WERI-Rb-1 (cell line): ENCODE measurements around the gene BORA.

Source experiments
- DNase-seq: peaks from one replicate; pipeline ENCODE4 v3.0.0-alpha.2; 2020
- H3K27ac ChIP-seq: fragments of 250-450 bp; sonication (Bioruptor Pico); 2 replicates; pipeline ENCODE4 v1.5.1; 2020; ENCODE audit warnings: mild to moderate bottlenecking, moderate library complexity
- H3K27me3 ChIP-seq: fragments of 250-450 bp; sonication (Bioruptor Pico); 2 replicates; pipeline ENCODE4 v1.5.1; 2021; ENCODE audit warnings: mild to moderate bottlenecking, low read depth, moderate library complexity; ENCODE audit not compliant: insufficient read depth, severe bottlenecking
- H3K36me3 ChIP-seq: fragments of 250-450 bp; sonication (Bioruptor Pico); 2 replicates; pipeline ENCODE4 v1.5.1; 2020; ENCODE audit warnings: mild to moderate bottlenecking, moderate library complexity
- H3K4me3 ChIP-seq: 2 replicates; pipeline ENCODE4 v1.5.1; 2011; ENCODE audit warnings: low read depth, mild to moderate bottlenecking, control low read depth, low read length
- H3K9me3 ChIP-seq: fragments of 250-450 bp; sonication (Bioruptor Pico); 2 replicates; pipeline ENCODE4 v1.5.1; 2021; ENCODE audit warnings: mild to moderate bottlenecking, moderate library complexity; ENCODE audit not compliant: severe bottlenecking
- CTCF ChIP-seq: IDR thresholded peaks from 2 replicates; pipeline ENCODE4 v1.5.1; 2011; ENCODE audit warnings: low read depth, mild to moderate bottlenecking, control low read depth, inconsistent platforms, low read length

BORA gene

GRCh38 chr13:72745260-72745659 is 17.5 kb downstream of the BORA start:
- peaks cover 49% of the 10 kb centered on the region for H3K36me3 ChIP-seq
- H3K4me3 ChIP-seq, result no peak overlapping the region
- no peaks in the 10 kb centered on the region for H3K27me3 ChIP-seq
- no peak for DNase-seq
- H3K27ac ChIP-seq, result no peak overlapping the region
- TF ChIP-seq CTCF, result no peak
- H3K9me3 ChIP-seq, result no peaks in the 10 kb centered on the region

- H3K27ac ChIP-seq, result no peak overlapping the region
- peaks cover 61% of the 10 kb centered on the region for H3K36me3 ChIP-seq
- TF ChIP-seq CTCF, result no peak
- DNase-seq, result no peak
- H3K9me3 ChIP-seq, result no peaks in the 10 kb centered on the region
- H3K4me3 ChIP-seq, result no peak overlapping the region
- H3K27me3 ChIP-seq, result no peaks in the 10 kb centered on the region
Observed at GRCh38 chr13:72751220-72751619, 23.5 kb downstream of the BORA start.

GRCh38 chr13:72754111-72754510 is 26.4 kb downstream of the BORA start:
- no peak for DNase-seq
- H3K4me3 ChIP-seq, result no peak overlapping the region
- H3K27ac ChIP-seq, result no peak overlapping the region
- peaks cover 58% of the 10 kb centered on the region for H3K36me3 ChIP-seq
- H3K27me3 ChIP-seq, result no peaks in the 10 kb centered on the region
- TF ChIP-seq CTCF, result no peak
- no peaks in the 10 kb centered on the region for H3K9me3 ChIP-seq

GRCh38 chr13:72757792-72758535 is 30.2 kb downstream of the BORA start:
- TF ChIP-seq CTCF, result no peak
- no peak overlapping the region for H3K27ac ChIP-seq
- no peaks in the 10 kb centered on the region for H3K27me3 ChIP-seq
- no peaks in the 10 kb centered on the region for H3K9me3 ChIP-seq
- no peak for DNase-seq
- H3K4me3 ChIP-seq, result no peak overlapping the region
- peaks cover 71% of the 10 kb centered on the region for H3K36me3 ChIP-seq

GRCh38 chr13:72760189-72760588 is 32.5 kb downstream of the BORA start:
- TF ChIP-seq CTCF, result no peak

GRCh38 chr13:72763411-72763810 is 35.7 kb downstream of the BORA start:
- peaks cover 80% of the 10 kb centered on the region for H3K36me3 ChIP-seq
- H3K9me3 ChIP-seq, result no peaks in the 10 kb centered on the region
- H3K27me3 ChIP-seq, result no peaks in the 10 kb centered on the region
- H3K27ac ChIP-seq, result no peak overlapping the region
- H3K4me3 ChIP-seq, result no peak overlapping the region
- no peak for DNase-seq
- TF ChIP-seq CTCF, result no peak

More at GRCh38 chr13:72760189-72760588, 32.5 kb downstream of the BORA start:
- Histone ChIP-seq H3K27ac (no peak overlapping the region), H3K36me3 (peaks cover 73% of the 10 kb centered on the region), H3K9me3 (no peaks in the 10 kb centered on the region), H3K27me3 (no peaks in the 10 kb centered on the region), H3K4me3 (no peak overlapping the region)
- no peak for DNase-seq
